Left colon (tissue), 2 donors: ENCODE results near the gene IGF2BP2. TPM values are rescaled to one million over a fixed set of nuclear protein-coding genes. Genes with fewer than 3 reads are reported as not detected.

Source experiments
- ATAC-seq: fragments of 200-7000 bp; cut with Tn5 transposase; one replicate; pipeline ENCODE4 v1.9.1; 2020; ENCODE audit warnings: mild to moderate bottlenecking, moderate library complexity
- DNase-seq, 2 donors: peaks; one replicate each; pipeline ENCODE4 v3.0.0-alpha.2; 2020
- intact Hi-C, 2 donors: fragments of 100-400 bp; cut with DNase I in 1 of 2; cut with micrococcal nuclease in 1 of 2; formaldehyde crosslinking; loops; one replicate each; pipeline versions ENCODE4 v1.11.2 to v1.14.0; 2022; cut with DNase I, micrococcal nuclease
- total RNA-seq, 2 donors: library from RNA; stranded (reverse); fragmentation: NEBNext Ultra II Directional; extraction: Animal tissue kit (Norgen Biotek cat#: 25700); gene quantifications; one replicate each; pipeline ENCODE4 v1.2.1, GENCODE V29; 2021
- donor health status: DM: no; HTN: no; CAD: no.
- donor health status: DM: yes; HTN: yes; CAD: no.

The IGF2BP2 gene
- total RNA-seq, 2 donors from 2014 or later: 48.1 to 73.0 TPM

GRCh38 chr3:185781759-185782158 lies 43.1 kb downstream of the IGF2BP2 start:
- ATAC-seq (no peak), DNase-seq (no peak)
- intact Hi-C loops: no loop called here

GRCh38 chr3:185779461-185779860 lies 45.4 kb downstream of the IGF2BP2 start:
- no peak for ATAC-seq
- DNase-seq: no peak
- intact Hi-C loops: no loop called here

- intact Hi-C loops: no loop called here
- DNase-seq: no peak
- ATAC-seq: no peak
Observed at GRCh38 chr3:185778821-185779220, 46.0 kb downstream of the IGF2BP2 start.

- no peak for DNase-seq
- intact Hi-C loops: no loop called here
- ATAC-seq: no peak
Observed at GRCh38 chr3:185778094-185778493, 46.7 kb downstream of the IGF2BP2 start.

GRCh38 chr3:185770109-185770508 lies 54.7 kb downstream of the IGF2BP2 start:
- no peak for DNase-seq
- intact Hi-C loops: no loop called here
- no peak for ATAC-seq

- intact Hi-C loops: loop anchor here in 1 of 2 donors (2.0 to 10.0 kb wide), 2 partner anchors 34 to 104 kb away; no protein-coding TSS in a partner anchor
- DNase-seq (peak; percentile 49 to 56), ATAC-seq (peak; percentile 45)
Observed at GRCh38 chr3:185768578-185768982, 56.3 kb downstream of the IGF2BP2 start.

GRCh38 chr3:185767002-185767688 lies 57.7 kb downstream of the IGF2BP2 start:
- intact Hi-C loops: loop anchor here in 1 of 2 donors (10.0 kb wide), 1 partner anchor 102 kb away; no protein-coding TSS in a partner anchor
- DNase-seq: no peak
- peak; percentile 65 for ATAC-seq

- ATAC-seq: peak; percentile 83
- intact Hi-C loops: loop anchor here in 1 of 2 donors (10.0 kb wide), 1 partner anchor 102 kb away; no protein-coding TSS in a partner anchor
- DNase-seq: no peak
Observed at GRCh38 chr3:185766329-185767001, 58.4 kb downstream of the IGF2BP2 start.

GRCh38 chr3:185764980-185765370 lies 59.9 kb downstream of the IGF2BP2 start:
- DNase-seq: no peak
- ATAC-seq: no peak
- intact Hi-C loops: loop anchor here in 1 of 2 donors (10.0 kb wide), 1 partner anchor 100 kb away; no protein-coding TSS in a partner anchor

- no peak for ATAC-seq
- intact Hi-C loops: loop anchor here in 1 of 2 donors (10.0 kb wide), 1 partner anchor 100 kb away; no protein-coding TSS in a partner anchor
- no peak for DNase-seq
Observed at GRCh38 chr3:185764163-185764979, 60.5 kb downstream of the IGF2BP2 start.

- no peak for ATAC-seq
- intact Hi-C loops: loop anchor here in 1 of 2 donors (10.0 kb wide), 1 partner anchor 99 kb away; no protein-coding TSS in a partner anchor
- DNase-seq: no peak
Observed at GRCh38 chr3:185763347-185764005, 61.4 kb downstream of the IGF2BP2 start.

GRCh38 chr3:185760550-185760949 lies 64.3 kb downstream of the IGF2BP2 start:
- intact Hi-C loops: loop anchor here in 1 of 2 donors (10.0 kb wide), 1 partner anchor 96 kb away; no protein-coding TSS in a partner anchor
- ATAC-seq: peak; percentile 33
- no peak for DNase-seq

GRCh38 chr3:185760088-185760487 lies 64.8 kb downstream of the IGF2BP2 start:
- no peak for ATAC-seq
- intact Hi-C loops: loop anchor here in 1 of 2 donors (10.0 kb wide), 1 partner anchor 95 kb away; no protein-coding TSS in a partner anchor

GRCh38 chr3:185759512-185759911 lies 65.3 kb downstream of the IGF2BP2 start:
- ATAC-seq: peak; percentile 15
- intact Hi-C loops: no loop called here
- DNase-seq: no peak

More at GRCh38 chr3:185760088-185760487, 64.8 kb downstream of the IGF2BP2 start:
- no peak for DNase-seq

- intact Hi-C loops: no loop called here
- peak; percentile 88 for ATAC-seq
Observed at GRCh38 chr3:185758912-185759311, 65.9 kb downstream of the IGF2BP2 start.

GRCh38 chr3:185757176-185757575 lies 67.7 kb downstream of the IGF2BP2 start:
- no peak for ATAC-seq
- intact Hi-C loops: no loop called here
- DNase-seq: no peak

More at GRCh38 chr3:185758912-185759311, 65.9 kb downstream of the IGF2BP2 start:
- DNase-seq: no peak

GRCh38 chr3:185756477-185756876 lies 68.4 kb downstream of the IGF2BP2 start:
- no peak for DNase-seq
- intact Hi-C loops: no loop called here
- ATAC-seq: no peak

GRCh38 chr3:185754920-185755319 lies 69.9 kb downstream of the IGF2BP2 start:
- intact Hi-C loops: no loop called here
- DNase-seq (no peak), ATAC-seq (no peak)
